SH-SY5Y (cell line): ENCODE measurements around the gene DDX56.

ENCODE experiments used
- GATA2 ChIP-seq: IDR thresholded peaks from 2 replicates; pipeline ENCODE4 v1.6.1; 2011; ENCODE audit warnings: mild to moderate bottlenecking, low read depth, low read length
- GATA3 ChIP-seq: IDR thresholded peaks from 2 replicates; pipeline ENCODE4 v1.6.1; 2011; ENCODE audit warnings: low read depth, mild to moderate bottlenecking, low read length, moderate library complexity

DNA sequence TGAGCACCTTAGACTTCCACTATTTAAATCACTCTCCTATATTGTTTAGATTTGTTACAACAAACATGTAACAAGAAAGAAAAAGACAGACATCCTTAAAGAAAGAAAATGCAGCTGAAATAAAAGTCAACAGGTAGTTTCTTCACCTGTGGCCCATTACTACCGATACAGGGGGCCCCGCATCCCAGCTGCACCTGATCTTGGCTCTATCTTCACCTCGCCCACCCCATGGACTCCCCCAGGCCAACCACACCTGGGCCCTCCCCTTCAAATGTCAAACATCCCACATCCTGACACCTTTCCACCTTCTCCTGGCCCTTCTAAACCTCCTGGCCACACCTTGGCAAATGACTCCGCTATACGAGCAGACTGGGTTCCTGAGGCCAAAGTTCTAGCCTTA, 7.0 kb downstream of the DDX56 start:
- TF ChIP-seq GATA2 (no peak), GATA3 (no peak)
